ENCODE data around the gene ZBTB21. TPM values are rescaled to one million over a fixed set of nuclear protein-coding genes. Genes with fewer than 3 reads are reported as not detected.

Gene ZBTB21
- 4.5 and 5.8 TPM in 2 replicates for total RNA-seq

DNA sequence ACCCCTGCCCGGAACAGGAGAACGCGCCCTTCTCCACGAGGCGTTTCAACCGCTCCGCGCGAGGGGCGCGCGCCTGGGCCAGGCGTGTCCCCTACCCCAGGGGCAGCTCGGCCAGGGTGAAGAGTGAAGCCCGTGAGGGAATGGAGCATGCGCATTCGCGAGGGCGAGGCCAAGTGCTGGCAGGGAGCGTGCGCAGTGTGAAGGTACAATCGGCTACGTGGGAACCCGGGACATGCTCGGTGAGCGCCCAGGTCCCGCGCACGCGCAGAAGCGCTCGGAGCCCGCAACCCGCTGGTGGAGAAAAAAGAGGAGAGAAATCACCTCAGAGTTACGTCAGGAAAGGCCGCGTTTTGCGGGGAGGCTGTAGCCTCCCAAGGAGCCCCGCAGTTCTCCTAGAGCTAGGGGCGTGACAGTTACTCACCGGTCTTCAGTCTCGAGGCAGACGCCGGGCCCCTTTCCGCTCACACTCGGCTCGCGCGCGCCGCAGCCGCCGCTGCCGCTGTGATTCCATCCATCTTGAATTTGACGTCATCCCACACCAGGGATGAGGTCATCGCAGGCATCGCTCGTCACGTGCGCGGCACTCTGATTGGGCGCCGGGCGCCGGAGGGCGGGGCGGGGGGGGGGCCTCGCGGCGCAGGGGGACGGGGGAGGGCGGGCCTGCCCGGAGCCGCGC lies at the start of gene ZBTB21:
ZBTB21 (minus strand) TSS at position 530 of the 676 bp plus-strand sequence. CDS start 16,265 bp downstream, outside the sequence.

DNA sequence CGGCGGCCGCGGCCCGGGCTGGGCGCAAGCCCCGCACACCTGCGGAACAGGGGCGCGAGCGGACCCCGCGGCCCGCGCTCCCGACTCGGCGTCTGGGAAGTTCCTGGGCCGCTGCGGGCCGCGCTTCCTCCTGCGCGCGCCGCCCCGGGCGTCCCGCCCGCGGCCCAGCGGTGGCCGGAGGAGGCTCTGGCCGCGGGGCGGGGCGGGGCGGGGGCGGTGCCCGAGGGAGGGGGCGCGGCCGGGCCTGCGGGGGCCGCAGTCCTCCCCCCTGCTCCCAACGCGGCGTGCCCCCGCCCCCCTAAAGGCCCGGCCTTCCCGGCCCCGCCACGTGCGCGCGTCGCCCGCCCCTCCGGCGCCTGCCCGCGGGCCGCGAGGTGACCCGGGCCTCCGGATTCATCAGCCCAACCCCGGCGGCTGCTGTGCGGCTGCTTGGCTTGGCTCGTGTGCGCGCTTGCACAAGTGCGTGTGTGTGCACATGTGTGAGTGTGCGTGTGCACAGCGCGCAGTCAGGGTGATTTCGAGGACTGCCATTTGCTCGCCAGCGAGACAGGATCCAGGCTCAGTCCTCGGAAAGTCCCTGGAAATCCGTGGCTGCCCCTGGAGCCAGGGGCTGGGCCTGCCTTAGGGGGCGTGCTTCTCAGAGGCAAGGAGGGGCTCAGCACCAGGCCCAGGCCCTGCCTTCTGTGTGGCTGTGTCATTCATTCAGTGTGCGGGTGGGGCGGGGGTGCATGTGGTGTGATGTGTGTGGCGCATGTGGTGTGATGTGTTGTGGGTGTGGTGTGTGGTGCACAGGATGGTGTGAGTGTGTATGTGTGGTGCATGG lies 56.1 kb downstream of the ZBTB21 start, which contains the start of gene C2CD2:
C2CD2 (minus strand) TSS at position 188 of the 823 bp plus-strand sequence. CDS start 370 bp downstream, outside the sequence.

Other genes with a start within 250 kb of the ZBTB21 start
- 0.54 and 0.56 TPM in 2 replicates for gene RIPK4, start 243.3 kb downstream of the ZBTB21 start, total RNA-seq
- gene PRDM15, start 131.0 kb downstream of the ZBTB21 start, total RNA-seq, result 3.4 and 5.8 TPM in 2 replicates
- gene C2CD2, start 56.3 kb downstream of the ZBTB21 start, total RNA-seq, result 26.9 and 39.0 TPM in 2 replicates
- gene UMODL1, start 61.0 kb upstream of the ZBTB21 start, total RNA-seq, result not detected in 2 replicates
- gene ABCG1, start 208.8 kb upstream of the ZBTB21 start, total RNA-seq, result 0.29 and 1.00 TPM in 2 replicates